BJ (cell line): ENCODE results near the gene OR51B4. TPM values are rescaled to one million over a fixed set of nuclear protein-coding genes. Genes with fewer than 3 reads are reported as not detected.

ENCODE experiments used
- CTCF ChIA-PET: fragments of 350-600 bp; formaldehyde crosslinking; extraction: SDS; loops from one replicate; lab custom pipeline; 2021; ENCODE audit warnings: antibody characterized with exemption, inconsistent platforms; lab: Yijun Ruan, JAX
- POLR2A ChIA-PET: fragments of 300-600 bp; sonication (Branson Sonifier 250); formaldehyde crosslinking; extraction: SDS; loops from one replicate; lab custom pipeline; 2021; ENCODE audit warnings: antibody characterized with exemption; lab: Charles Lee
- DNase-seq: peaks from one replicate; pipeline ENCODE4 v3.0.0-alpha.2; 2011; ENCODE audit warnings: low read depth
- H3K27me3 ChIP-seq: 2 replicates; pipeline ENCODE4 v1.6.0; 2011; ENCODE audit warnings: low read length; ENCODE audit not compliant: control insufficient read depth, insufficient read depth
- H3K36me3 ChIP-seq: 2 replicates; pipeline ENCODE4 v1.5.1; 2011; ENCODE audit warnings: low read length; ENCODE audit not compliant: control insufficient read depth, insufficient read depth
- H3K4me3 ChIP-seq: 2 replicates; pipeline ENCODE4 v1.5.1; 2011; ENCODE audit warnings: low read depth, mild to moderate bottlenecking, control low read depth, low read length
- polyA plus RNA-seq: library from polyadenylated mRNA; depleted of rRNA; stranded (reverse); fragments of >200 nt; gene quantifications from 2 replicates; pipeline ENCODE4 v1.2.3, GENCODE V29; 2011
- TF ChIP-seq, protein P1 (sequence below): IDR thresholded peaks from 2 replicates; pipeline ENCODE4 v1.5.1; 2011; ENCODE audit warnings: low read depth, mild to moderate bottlenecking, control low read depth, inconsistent platforms, low read length, moderate library complexity; ENCODE audit not compliant: insufficient read depth

OR51B4 gene
- polyA plus RNA-seq, 1 experiment = not detected

DNA sequence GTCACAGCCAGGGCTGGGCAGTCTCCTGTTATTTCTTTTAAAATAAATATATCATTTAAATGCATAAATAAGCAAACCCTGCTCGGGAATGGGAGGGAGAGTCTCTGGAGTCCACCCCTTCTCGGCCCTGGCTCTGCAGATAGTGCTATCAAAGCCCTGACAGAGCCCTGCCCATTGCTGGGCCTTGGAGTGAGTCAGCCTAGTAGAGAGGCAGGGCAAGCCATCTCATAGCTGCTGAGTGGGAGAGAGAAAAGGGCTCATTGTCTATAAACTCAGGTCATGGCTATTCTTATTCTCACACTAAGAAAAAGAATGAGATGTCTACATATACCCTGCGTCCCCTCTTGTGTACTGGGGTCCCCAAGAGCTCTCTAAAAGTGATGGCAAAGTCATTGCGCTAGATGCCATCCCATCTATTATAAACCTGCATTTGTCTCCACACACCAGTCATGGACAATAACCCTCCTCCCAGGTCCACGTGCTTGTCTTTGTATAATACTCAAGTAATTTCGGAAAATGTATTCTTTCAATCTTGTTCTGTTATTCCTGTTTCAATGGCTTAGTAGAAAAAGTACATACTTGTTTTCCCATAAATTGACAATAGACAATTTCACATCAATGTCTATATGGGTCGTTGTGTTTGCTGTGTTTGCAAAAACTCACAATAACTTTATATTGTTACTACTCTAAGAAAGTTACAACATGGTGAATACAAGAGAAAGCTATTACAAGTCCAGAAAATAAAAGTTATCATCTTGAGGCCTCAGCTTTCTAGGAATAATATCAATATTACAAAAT lies 13.4 kb downstream of the OR51B4 start:
- TF ChIP-seq, protein P1, sequence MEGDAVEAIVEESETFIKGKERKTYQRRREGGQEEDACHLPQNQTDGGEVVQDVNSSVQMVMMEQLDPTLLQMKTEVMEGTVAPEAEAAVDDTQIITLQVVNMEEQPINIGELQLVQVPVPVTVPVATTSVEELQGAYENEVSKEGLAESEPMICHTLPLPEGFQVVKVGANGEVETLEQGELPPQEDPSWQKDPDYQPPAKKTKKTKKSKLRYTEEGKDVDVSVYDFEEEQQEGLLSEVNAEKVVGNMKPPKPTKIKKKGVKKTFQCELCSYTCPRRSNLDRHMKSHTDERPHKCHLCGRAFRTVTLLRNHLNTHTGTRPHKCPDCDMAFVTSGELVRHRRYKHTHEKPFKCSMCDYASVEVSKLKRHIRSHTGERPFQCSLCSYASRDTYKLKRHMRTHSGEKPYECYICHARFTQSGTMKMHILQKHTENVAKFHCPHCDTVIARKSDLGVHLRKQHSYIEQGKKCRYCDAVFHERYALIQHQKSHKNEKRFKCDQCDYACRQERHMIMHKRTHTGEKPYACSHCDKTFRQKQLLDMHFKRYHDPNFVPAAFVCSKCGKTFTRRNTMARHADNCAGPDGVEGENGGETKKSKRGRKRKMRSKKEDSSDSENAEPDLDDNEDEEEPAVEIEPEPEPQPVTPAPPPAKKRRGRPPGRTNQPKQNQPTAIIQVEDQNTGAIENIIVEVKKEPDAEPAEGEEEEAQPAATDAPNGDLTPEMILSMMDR = no peak
- ChIA-PET CTCF (interaction anchor here (1.0 to 2.4 kb wide), 4 partner anchors 9 to 163 kb away, joined by 3 to 11 read pairs (median 4); no protein-coding TSS in a partner anchor), POLR2A (interaction anchor here (0.6 kb wide), 2 partner anchors 10 to 14 kb away, joined by 3 read pairs; no protein-coding TSS in a partner anchor)

DNA sequence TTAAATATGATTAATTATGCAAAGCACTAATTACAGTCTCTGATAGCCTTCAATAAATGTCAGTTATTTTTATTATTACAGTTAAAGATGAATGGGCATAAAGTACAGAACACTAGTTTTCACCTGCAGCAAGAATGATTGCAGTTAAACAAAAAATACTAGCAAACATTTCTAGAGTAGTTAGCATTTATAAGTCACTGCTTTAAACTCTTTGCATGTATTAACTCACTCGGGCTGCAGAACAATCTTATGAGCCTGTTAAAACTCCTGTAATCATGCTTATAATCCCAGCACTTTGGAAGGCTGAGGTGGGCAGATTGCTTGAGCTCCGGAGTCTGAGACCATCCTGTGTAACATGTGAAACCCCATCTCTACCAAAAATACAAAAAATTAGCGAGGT lies 14.8 kb downstream of the OR51B4 start:
- ChIA-PET CTCF (no interaction called here), POLR2A (no interaction called here)
- TF ChIP-seq, protein P1 = no peak
- Histone ChIP-seq H3K36me3 (no peaks in the 10 kb centered on the region), H3K27me3 (no peaks in the 10 kb centered on the region), H3K4me3 (no peak overlapping the region)
- DNase-seq = no peak

More for the DNA sequence above, 13.4 kb downstream of the OR51B4 start:
- Histone ChIP-seq H3K4me3 (no peak overlapping the region), H3K27me3 (no peaks in the 10 kb centered on the region), H3K36me3 (no peaks in the 10 kb centered on the region)
- DNase-seq = no peak

DNA sequence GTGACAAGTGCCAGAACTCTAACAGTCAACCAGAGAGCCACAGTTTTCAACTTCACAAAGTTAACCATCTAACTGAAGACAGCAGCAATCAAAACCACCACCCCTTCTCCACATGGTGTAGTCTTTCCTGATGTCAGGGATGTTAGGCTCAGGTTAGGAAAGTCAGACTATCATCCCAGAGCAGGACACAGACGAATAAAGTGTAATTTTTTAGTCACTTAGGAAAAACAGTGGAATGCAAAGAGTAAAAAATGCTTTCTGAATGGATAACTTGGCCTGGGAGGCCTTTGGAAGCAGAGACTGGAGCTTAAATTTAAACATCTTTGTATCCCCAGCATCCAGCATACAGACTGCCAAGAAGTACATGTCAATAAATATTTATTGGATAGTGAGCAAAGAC lies 15.4 kb downstream of the OR51B4 start:
- no peak overlapping the region for H3K4me3 ChIP-seq
- H3K36me3 ChIP-seq = no peaks in the 10 kb centered on the region
- CTCF ChIA-PET = no interaction called here
- POLR2A ChIA-PET = no interaction called here
- H3K27me3 ChIP-seq = no peaks in the 10 kb centered on the region
- TF ChIP-seq, protein P1 = no peak
- no peak for DNase-seq

DNA sequence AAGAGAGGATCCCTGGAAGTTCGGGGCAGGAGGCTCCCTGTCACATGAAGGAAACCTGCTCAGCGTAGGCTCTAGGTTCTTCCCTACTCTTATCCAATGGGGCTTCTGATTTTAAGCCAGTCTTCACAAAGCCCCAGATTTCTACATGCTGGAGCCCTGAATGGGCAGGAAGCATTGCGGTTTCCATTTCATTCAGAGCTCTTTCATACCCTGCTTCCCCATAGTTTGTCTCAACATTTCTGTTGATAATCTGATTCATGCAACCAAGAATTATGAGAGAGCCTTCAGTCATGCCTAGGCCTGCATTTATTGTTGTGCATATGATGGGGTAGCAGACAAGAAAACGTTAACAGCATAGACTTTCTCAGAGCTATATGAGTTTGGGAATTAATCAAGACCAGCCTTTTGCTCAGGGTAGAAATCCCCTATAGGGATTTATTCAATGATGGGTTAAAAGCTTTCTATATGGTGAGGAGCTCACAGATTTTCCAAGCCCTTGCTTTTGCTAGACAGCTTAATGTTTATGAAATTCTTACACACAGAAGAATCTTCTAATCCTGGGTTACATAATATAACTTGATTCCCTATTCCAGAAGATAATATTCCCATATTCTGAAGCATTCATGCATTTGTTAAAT lies 15.9 kb downstream of the OR51B4 start:
- ChIA-PET POLR2A (no interaction called here), CTCF (no interaction called here)
- no peak for DNase-seq
- TF ChIP-seq, protein P1 = no peak
- no peaks in the 10 kb centered on the region for H3K36me3 ChIP-seq
- no peaks in the 10 kb centered on the region for H3K27me3 ChIP-seq
- no peak overlapping the region for H3K4me3 ChIP-seq

DNA sequence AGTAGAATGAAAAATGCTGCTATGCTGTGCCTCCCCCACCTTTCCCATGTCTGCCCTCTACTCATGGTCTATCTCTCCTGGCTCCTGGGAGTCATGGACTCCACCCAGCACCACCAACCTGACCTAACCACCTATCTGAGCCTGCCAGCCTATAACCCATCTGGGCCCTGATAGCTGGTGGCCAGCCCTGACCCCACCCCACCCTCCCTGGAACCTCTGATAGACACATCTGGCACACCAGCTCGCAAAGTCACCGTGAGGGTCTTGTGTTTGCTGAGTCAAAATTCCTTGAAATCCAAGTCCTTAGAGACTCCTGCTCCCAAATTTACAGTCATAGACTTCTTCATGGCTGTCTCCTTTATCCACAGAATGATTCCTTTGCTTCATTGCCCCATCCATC lies 17.1 kb downstream of the OR51B4 start:
- Histone ChIP-seq H3K4me3 (no peak overlapping the region), H3K27me3 (no peaks in the 10 kb centered on the region), H3K36me3 (no peaks in the 10 kb centered on the region)
- DNase-seq = no peak
- CTCF ChIA-PET = interaction anchor here (1.2 kb wide), 1 partner anchor 95 kb away, joined by 3 read pairs; no protein-coding TSS in a partner anchor
- POLR2A ChIA-PET = no interaction called here
- TF ChIP-seq, protein P1 = no peak
